SK-N-SH (cell line): ENCODE data around the gene PIEZO2. TPM values are rescaled to one million over a fixed set of nuclear protein-coding genes. Genes with fewer than 3 reads are reported as not detected.

Source experiments
- CTCF ChIA-PET: fragments of 300-600, 350-600 bp; formaldehyde crosslinking; extraction: SDS; loops from one replicate; lab custom pipeline; 2021; lab: Yijun Ruan, JAX
- POLR2A ChIA-PET: fragments of 350-600 bp; sonication (Branson Sonifier 250); formaldehyde crosslinking; extraction: SDS; loops from one replicate; lab custom pipeline; 2020; ENCODE audit warnings: antibody characterized with exemption, inconsistent platforms; lab: Yijun Ruan, JAX
- DNase-seq: peaks from one replicate; pipeline ENCODE4 v3.0.0; 2012
- H2AFZ ChIP-seq: fragments of 200-600 bp; sonication (generic); 2 replicates; pipeline ENCODE4 v1.8.1; 2016; ENCODE audit warnings: antibody characterized with exemption, mild to moderate bottlenecking, low read depth
- H3F3A ChIP-seq: fragments of 200-600 bp; sonication (generic); replicated peaks from 2 replicates; pipeline ENCODE3; 2016; ENCODE audit warnings: antibody characterized with exemption, mild to moderate bottlenecking; ENCODE audit not compliant: insufficient read depth
- H3K27ac ChIP-seq, 2 experiments: fragments of 200-500 bp in 1 of 2; fragments of 200-600 bp in 1 of 2; sonication (Bioruptor generic) in 1 of 2; sonication (generic), shearing (Covaris generic) in 1 of 2; 2 replicates each; pipeline versions ENCODE4 v1.5.1 to v1.6.1; 2014 to 2016; ENCODE audit warnings: low read depth in 2 of 2, inconsistent platforms in 1 of 2, low read length in 1 of 2, mild to moderate bottlenecking in 1 of 2, mixed read lengths in 1 of 2
- H3K27me3 ChIP-seq: fragments of 200-600 bp; sonication (generic), shearing (Covaris generic); 2 replicates; pipeline ENCODE4 v1.6.1; 2016; ENCODE audit warnings: mixed run types; ENCODE audit not compliant: insufficient read depth
- H3K36me3 ChIP-seq, 2 experiments: fragments of 200-500 bp in 1 of 2; fragments of 200-600 bp in 1 of 2; sonication (Bioruptor generic) in 1 of 2; sonication (generic) in 1 of 2; replicated peaks in 1 of 2; 2 replicates each; pipeline versions ENCODE3 to v1.5.1; 2014 to 2016; ENCODE audit warnings: low read length in 1 of 2, mild to moderate bottlenecking in 1 of 2; ENCODE audit not compliant: insufficient read depth in 2 of 2, control insufficient read depth in 1 of 2
- H3K4me1 ChIP-seq, 2 experiments: fragments of 200-500 bp in 1 of 2; fragments of 200-600 bp in 1 of 2; sonication (Bioruptor generic) in 1 of 2; sonication (generic), shearing (Covaris generic) in 1 of 2; 2 replicates each; pipeline versions ENCODE4 v1.5.1 to v1.6.1; 2014 to 2016; ENCODE audit warnings: low read depth in 1 of 2, low read length in 1 of 2, mixed run types in 1 of 2; ENCODE audit not compliant: insufficient read depth in 2 of 2, control insufficient read depth in 1 of 2
- H3K4me2 ChIP-seq: fragments of 200-600 bp; sonication (generic), shearing (Covaris generic); 2 replicates; pipeline ENCODE4 v1.6.1; 2017; ENCODE audit warnings: mixed run types
- H3K4me3 ChIP-seq, 2 experiments: fragments of 200-500 bp in 1 of 2; fragments of 200-600 bp in 1 of 2; sonication (Bioruptor generic) in 1 of 2; sonication (generic), shearing (Covaris generic) in 1 of 2; 2 replicates each; pipeline versions ENCODE4 v1.5.1 to v1.8.1; 2014 to 2016; ENCODE audit warnings: low read depth in 2 of 2, inconsistent platforms in 1 of 2, low read length in 1 of 2, mild to moderate bottlenecking in 1 of 2, mixed read lengths in 1 of 2, moderate library complexity in 1 of 2
- H3K79me2 ChIP-seq: fragments of 200-600 bp; sonication (generic); 2 replicates; pipeline ENCODE4 v1.8.1; 2017; ENCODE audit warnings: mild to moderate bottlenecking; ENCODE audit not compliant: insufficient read depth
- H3K9ac ChIP-seq: fragments of 200-600 bp; sonication (generic); 2 replicates; pipeline ENCODE4 v1.6.1; 2017; ENCODE audit warnings: mixed run types
- H3K9me2 ChIP-seq: fragments of 200-600 bp; sonication (generic); 2 replicates; pipeline ENCODE4 v1.6.1; 2017; ENCODE audit warnings: mixed run types
- H3K9me3 ChIP-seq: fragments of 200-600 bp; sonication (generic); 2 replicates; pipeline ENCODE4 v1.6.1; 2017; ENCODE audit warnings: mixed run types, mild to moderate bottlenecking, moderate library complexity
- H4K20me1 ChIP-seq: fragments of 200-600 bp; sonication (generic); 2 replicates; pipeline ENCODE4 v1.6.1; 2017; ENCODE audit warnings: mild to moderate bottlenecking, mixed run types; ENCODE audit not compliant: insufficient read depth
- EP300 ChIP-seq, 2 experiments: IDR thresholded peaks; 2 replicates each; pipeline versions ENCODE4 v1.4.0 to v1.6.1; 2012; ENCODE audit warnings: borderline replicate concordance in 1 of 2, low read depth in 1 of 2, low read length in 1 of 2
- EZH2phosphoT487 ChIP-seq: fragments of 200-600 bp; sonication (generic); IDR thresholded peaks from 2 replicates; pipeline ENCODE4 v1.6.1; 2017; ENCODE audit warnings: low read depth, mixed run types, mild to moderate bottlenecking, antibody characterized with exemption, moderate library complexity, borderline replicate concordance
- FOXM1 ChIP-seq: IDR thresholded peaks from 2 replicates; pipeline ENCODE4 v1.4.0; 2012; ENCODE audit warnings: low read depth, mild to moderate bottlenecking
- GATA2 ChIP-seq: sonication (generic); formaldehyde crosslinking; IDR thresholded peaks from 2 replicates; pipeline ENCODE4 v1.5.0; 2020; ENCODE audit warnings: mild to moderate bottlenecking, missing genetic modification reagents
- MAX ChIP-seq: IDR thresholded peaks from 2 replicates; pipeline ENCODE4 v1.4.0; 2012; ENCODE audit warnings: low read depth
- MEF2A ChIP-seq: IDR thresholded peaks from 2 replicates; pipeline ENCODE4 v1.4.0; 2012; ENCODE audit warnings: low read depth, borderline replicate concordance
- RAD21 ChIP-seq: IDR thresholded peaks from 2 replicates; pipeline ENCODE4 v1.6.1; 2012; ENCODE audit warnings: mild to moderate bottlenecking, low read length
- RFX5 ChIP-seq: IDR thresholded peaks from 2 replicates; pipeline ENCODE4 v1.6.1; 2012; ENCODE audit warnings: mild to moderate bottlenecking, improper control_type of control experiment, low read length
- ZBTB33 ChIP-seq: IDR thresholded peaks from 2 replicates; pipeline ENCODE4 v1.4.0; 2012; ENCODE audit warnings: low read depth, borderline replicate concordance
- WGBS: methylation state at CpG from one replicate; pipeline ENCODE4 v1.1.6; 2017; ENCODE audit warnings: low lambda C conversion rate; 5-methylcytosine and 5-hydroxymethylcytosine counted together
- polyA plus RNA-seq, 3 experiments: library from polyadenylated mRNA; depleted of rRNA; stranded (reverse); fragments of >200 nt; gene quantifications; 2 replicates each; pipeline ENCODE4 v1.2.3, GENCODE V29; 2012
- TF ChIP-seq, protein P1 (sequence below): IDR thresholded peaks from 2 replicates; pipeline ENCODE4 v1.4.0; 2012; ENCODE audit warnings: low read depth, borderline replicate concordance
- TF ChIP-seq, protein P2 (sequence below): fragments of 150-350 bp; IDR thresholded peaks from 2 replicates; pipeline ENCODE4 v1.6.1; 2017; ENCODE audit warnings: antibody characterized with exemption, low read length, low read depth, borderline replicate concordance
- TF ChIP-seq, protein P3 (sequence below): IDR thresholded peaks from 2 replicates; pipeline ENCODE4; 2012
- TF ChIP-seq, protein P4 (sequence below): fragments of 200-600 bp; sonication (generic); IDR thresholded peaks from 2 replicates; pipeline ENCODE4 v1.6.1; 2017; ENCODE audit warnings: antibody characterized with exemption, mild to moderate bottlenecking, moderate library complexity

PIEZO2 gene
- polyA plus RNA-seq, 1 of the 3 experiments (the other 2 are of a cell fraction) = not detected

GRCh38 chr18:10875811-10876210, 273.6 kb downstream of the PIEZO2 start:
- Histone ChIP-seq H4K20me1 (no peaks in the 10 kb centered on the region), H3K4me1 (no peaks in the 10 kb centered on the region), H3K36me3 (no peaks in the 10 kb centered on the region), H3K9me3 (no peaks in the 10 kb centered on the region), H3K4me2 (no peak overlapping the region), H3F3A (no peaks in the 10 kb centered on the region), H3K4me3 (no peak overlapping the region), H2AFZ (no peak overlapping the region), H3K27ac (no peak overlapping the region), H3K27me3 (peaks cover 5% of the 10 kb centered on the region; the same call in 1 of the 2 replicates), H3K9me2 (no peaks in the 10 kb centered on the region), H3K9ac (no peak overlapping the region), H3K79me2 (no peaks in the 10 kb centered on the region)
- no peak for DNase-seq
- ChIA-PET CTCF (no interaction called here), POLR2A (no interaction called here)
- TF ChIP-seq, protein P1, sequence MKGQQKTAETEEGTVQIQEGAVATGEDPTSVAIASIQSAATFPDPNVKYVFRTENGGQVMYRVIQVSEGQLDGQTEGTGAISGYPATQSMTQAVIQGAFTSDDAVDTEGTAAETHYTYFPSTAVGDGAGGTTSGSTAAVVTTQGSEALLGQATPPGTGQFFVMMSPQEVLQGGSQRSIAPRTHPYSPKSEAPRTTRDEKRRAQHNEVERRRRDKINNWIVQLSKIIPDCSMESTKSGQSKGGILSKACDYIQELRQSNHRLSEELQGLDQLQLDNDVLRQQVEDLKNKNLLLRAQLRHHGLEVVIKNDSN = no peak
- TF ChIP-seq GATA2 (CRISPR knock-in tag) (no peak), MEF2A (no peak), ZBTB33 (no peak), EP300 (IDR thresholded peaks at IDR 0.05; ENCODE audit: borderline replicate concordance in 1 of 2, low read depth in 1 of 2, low read length in 1 of 2) (no peak), EZH2phosphoT487 (no peak), RFX5 (no peak)
- TF ChIP-seq, protein P2, sequence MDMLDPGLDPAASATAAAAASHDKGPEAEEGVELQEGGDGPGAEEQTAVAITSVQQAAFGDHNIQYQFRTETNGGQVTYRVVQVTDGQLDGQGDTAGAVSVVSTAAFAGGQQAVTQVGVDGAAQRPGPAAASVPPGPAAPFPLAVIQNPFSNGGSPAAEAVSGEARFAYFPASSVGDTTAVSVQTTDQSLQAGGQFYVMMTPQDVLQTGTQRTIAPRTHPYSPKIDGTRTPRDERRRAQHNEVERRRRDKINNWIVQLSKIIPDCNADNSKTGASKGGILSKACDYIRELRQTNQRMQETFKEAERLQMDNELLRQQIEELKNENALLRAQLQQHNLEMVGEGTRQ = no peak
- 0% methylated on average over 2 of the region's 2 CpGs for WGBS

- no peaks in the 10 kb centered on the region for H3K9me2 ChIP-seq
- H3K27me3 ChIP-seq = peaks cover 10% of the 10 kb centered on the region; the same call in 1 of the 2 replicates
- WGBS = 0% methylated on average over 5 of the region's 5 CpGs
- DNase-seq = no peak
- no peak overlapping the region for H3K4me3 ChIP-seq
- no peaks in the 10 kb centered on the region for H3K9me3 ChIP-seq
- H4K20me1 ChIP-seq = no peaks in the 10 kb centered on the region
- H3K27ac ChIP-seq = no peak overlapping the region
- H3K36me3 ChIP-seq = no peaks in the 10 kb centered on the region
- H3F3A ChIP-seq = no peaks in the 10 kb centered on the region
- H2AFZ ChIP-seq = no peak overlapping the region
- CTCF ChIA-PET = no interaction called here
- H3K4me2 ChIP-seq = no peak overlapping the region
- H3K9ac ChIP-seq = no peak overlapping the region
- POLR2A ChIA-PET = no interaction called here
- H3K79me2 ChIP-seq = no peaks in the 10 kb centered on the region
- no peaks in the 10 kb centered on the region for H3K4me1 ChIP-seq
- TF ChIP-seq MAX (no peak), ZBTB33 (no peak), RAD21 (no peak), FOXM1 (no peak), EZH2phosphoT487 (no peak)
- TF ChIP-seq, protein P3, sequence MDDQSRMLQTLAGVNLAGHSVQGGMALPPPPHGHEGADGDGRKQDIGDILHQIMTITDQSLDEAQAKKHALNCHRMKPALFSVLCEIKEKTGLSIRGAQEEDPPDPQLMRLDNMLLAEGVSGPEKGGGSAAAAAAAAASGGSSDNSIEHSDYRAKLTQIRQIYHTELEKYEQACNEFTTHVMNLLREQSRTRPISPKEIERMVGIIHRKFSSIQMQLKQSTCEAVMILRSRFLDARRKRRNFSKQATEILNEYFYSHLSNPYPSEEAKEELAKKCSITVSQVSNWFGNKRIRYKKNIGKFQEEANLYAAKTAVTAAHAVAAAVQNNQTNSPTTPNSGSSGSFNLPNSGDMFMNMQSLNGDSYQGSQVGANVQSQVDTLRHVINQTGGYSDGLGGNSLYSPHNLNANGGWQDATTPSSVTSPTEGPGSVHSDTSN = no peak
- TF ChIP-seq, protein P4, sequence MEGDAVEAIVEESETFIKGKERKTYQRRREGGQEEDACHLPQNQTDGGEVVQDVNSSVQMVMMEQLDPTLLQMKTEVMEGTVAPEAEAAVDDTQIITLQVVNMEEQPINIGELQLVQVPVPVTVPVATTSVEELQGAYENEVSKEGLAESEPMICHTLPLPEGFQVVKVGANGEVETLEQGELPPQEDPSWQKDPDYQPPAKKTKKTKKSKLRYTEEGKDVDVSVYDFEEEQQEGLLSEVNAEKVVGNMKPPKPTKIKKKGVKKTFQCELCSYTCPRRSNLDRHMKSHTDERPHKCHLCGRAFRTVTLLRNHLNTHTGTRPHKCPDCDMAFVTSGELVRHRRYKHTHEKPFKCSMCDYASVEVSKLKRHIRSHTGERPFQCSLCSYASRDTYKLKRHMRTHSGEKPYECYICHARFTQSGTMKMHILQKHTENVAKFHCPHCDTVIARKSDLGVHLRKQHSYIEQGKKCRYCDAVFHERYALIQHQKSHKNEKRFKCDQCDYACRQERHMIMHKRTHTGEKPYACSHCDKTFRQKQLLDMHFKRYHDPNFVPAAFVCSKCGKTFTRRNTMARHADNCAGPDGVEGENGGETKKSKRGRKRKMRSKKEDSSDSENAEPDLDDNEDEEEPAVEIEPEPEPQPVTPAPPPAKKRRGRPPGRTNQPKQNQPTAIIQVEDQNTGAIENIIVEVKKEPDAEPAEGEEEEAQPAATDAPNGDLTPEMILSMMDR = no peak
Observed at GRCh38 chr18:10872304-10872703, 277.1 kb downstream of the PIEZO2 start.
